GM12864 (cell line): ENCODE results near the gene PLD1.
"Not testable (repeated sequence)": the region's sequence is repeated elsewhere in the genome, so short reads cannot be mapped to it uniquely, and the experiment has no call there.

Source experiments
- DNase-seq: peaks from one replicate; pipeline ENCODE4 v3.0.0-alpha.2; 2011; ENCODE audit warnings: low read depth
- H3K4me3 ChIP-seq: 2 replicates; pipeline ENCODE4 v1.5.1; 2011; ENCODE audit warnings: mild to moderate bottlenecking, low read depth, low read length, control low read depth
- CTCF ChIP-seq: IDR thresholded peaks from 2 replicates; pipeline ENCODE4 v1.5.1; 2011; ENCODE audit warnings: low read depth, mild to moderate bottlenecking, moderate library complexity, low read length, control low read depth, inconsistent platforms; ENCODE audit errors: missing control alignments

PLD1 gene, protein sequence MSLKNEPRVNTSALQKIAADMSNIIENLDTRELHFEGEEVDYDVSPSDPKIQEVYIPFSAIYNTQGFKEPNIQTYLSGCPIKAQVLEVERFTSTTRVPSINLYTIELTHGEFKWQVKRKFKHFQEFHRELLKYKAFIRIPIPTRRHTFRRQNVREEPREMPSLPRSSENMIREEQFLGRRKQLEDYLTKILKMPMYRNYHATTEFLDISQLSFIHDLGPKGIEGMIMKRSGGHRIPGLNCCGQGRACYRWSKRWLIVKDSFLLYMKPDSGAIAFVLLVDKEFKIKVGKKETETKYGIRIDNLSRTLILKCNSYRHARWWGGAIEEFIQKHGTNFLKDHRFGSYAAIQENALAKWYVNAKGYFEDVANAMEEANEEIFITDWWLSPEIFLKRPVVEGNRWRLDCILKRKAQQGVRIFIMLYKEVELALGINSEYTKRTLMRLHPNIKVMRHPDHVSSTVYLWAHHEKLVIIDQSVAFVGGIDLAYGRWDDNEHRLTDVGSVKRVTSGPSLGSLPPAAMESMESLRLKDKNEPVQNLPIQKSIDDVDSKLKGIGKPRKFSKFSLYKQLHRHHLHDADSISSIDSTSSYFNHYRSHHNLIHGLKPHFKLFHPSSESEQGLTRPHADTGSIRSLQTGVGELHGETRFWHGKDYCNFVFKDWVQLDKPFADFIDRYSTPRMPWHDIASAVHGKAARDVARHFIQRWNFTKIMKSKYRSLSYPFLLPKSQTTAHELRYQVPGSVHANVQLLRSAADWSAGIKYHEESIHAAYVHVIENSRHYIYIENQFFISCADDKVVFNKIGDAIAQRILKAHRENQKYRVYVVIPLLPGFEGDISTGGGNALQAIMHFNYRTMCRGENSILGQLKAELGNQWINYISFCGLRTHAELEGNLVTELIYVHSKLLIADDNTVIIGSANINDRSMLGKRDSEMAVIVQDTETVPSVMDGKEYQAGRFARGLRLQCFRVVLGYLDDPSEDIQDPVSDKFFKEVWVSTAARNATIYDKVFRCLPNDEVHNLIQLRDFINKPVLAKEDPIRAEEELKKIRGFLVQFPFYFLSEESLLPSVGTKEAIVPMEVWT

GRCh38 chr3:171809861-171810628 is at the start of gene PLD1:
Gene PLD1, minus strand, starts transcription at chr3:171810483. Its CDS starts 72,432 bp downstream, at chr3:171738051.
- H3K4me3 ChIP-seq: peak within 1 kb of the TSS; percentile 15
- TF ChIP-seq CTCF: no peak
- no peak for DNase-seq

- DNase-seq, H3K4me3 ChIP-seq: not testable (repeated sequence)
Observed at GRCh38 chr3:171858770-171859169, 48.5 kb upstream of the PLD1 start.

DNA sequence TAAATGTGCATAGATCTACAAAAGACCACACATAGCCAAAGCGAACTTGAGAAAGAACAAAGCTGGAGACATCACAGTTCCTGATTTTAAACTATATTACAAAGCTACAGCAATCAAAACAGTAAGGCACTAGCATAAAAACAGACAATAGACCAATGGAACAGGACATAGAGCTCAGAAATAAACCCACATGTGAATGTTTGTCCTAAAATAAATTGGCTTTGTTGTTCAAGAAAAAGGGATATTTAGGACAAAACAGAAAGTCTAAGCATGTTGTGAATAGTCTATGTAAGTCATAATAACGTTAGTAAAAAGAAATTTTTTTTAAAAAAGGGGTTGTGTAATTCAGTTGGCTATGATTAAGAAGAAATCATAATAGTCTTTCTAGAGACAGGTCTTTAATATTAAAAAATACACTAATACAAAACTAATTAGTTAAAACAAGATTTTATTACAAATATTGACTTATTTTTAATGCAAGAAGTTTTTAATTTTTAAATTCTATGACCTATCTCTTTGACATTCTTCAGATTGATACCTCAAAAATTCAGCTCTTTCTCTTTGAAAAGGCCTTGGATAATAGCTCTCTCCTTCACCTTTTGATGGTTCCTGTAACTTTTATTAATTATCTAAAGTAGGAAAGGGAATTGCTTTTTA is 44.5 kb upstream of the PLD1 start:
- no peak for DNase-seq
- TF ChIP-seq CTCF: no peak
- H3K4me3 ChIP-seq: no peak overlapping the region

- TF ChIP-seq CTCF: no peak
- DNase-seq: no peak
- no peak overlapping the region for H3K4me3 ChIP-seq
Observed at GRCh38 chr3:171851660-171852058, 41.4 kb upstream of the PLD1 start.

DNA sequence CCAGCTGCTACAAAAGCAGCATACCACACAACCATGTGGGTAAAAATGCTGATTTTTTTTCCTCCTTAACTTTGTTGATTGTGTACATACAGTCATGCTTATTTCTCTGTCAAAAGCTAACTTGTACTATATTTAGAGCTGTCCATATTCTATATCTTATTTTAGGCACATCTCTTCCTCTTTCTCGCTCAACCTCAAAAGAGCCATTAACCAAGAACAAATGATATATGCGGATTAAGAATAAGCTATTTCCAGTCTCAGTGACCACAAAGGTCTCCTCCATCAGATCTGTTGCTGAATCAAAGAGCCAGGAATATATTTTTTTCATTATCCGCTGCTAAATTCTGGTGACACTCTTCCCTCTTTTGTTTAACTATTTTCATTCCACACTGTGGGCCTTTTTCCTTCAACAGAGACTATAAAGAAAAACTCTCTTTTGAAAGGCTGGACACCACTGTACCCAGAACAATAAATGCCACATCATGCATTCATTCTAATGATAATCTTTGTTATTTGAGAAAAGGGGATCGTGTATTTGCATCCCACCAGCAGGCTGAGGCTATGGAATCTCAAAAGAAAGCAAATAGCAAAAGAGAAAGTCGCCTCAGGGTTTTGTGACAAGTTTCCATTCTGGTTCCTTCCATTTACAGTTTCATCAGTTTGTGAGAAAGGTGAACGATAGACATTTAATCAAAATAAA is 40.8 kb upstream of the PLD1 start:
- no peak for TF ChIP-seq CTCF
- no peak overlapping the region for H3K4me3 ChIP-seq
- DNase-seq: no peak

DNA sequence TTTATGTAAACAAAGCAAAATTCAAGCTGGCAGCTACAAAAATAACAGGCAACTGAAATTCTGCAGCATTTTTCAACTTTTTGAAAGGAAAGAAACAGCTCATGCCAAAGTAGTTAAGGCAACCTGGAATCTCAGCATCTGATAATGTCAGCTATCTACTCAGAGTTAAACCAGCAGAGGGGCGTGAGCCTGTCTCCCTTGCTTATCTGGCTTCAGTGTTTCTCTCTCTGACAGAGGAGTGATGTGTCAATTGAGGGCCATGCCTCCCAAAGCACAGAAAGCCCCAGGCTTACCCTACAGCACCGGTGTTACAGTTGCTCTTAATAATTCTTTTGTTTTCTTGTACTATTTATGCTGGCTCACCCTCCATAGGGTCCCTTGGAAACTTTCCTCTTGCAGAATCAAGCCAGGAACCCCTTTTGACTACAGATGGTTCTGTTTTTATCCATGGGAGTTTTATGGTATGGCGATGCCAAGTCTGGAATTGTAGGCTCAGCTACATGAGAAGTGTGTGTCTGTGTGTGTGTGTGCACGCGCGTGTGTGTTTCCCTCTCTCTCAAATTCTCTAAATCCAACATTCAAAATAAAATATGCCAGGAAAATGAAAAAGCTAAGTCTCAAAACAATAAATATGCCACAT is 40.2 kb upstream of the PLD1 start:
- no peak for TF ChIP-seq CTCF
- H3K4me3 ChIP-seq: no peak overlapping the region
- no peak for DNase-seq
